Esophagus squamous epithelium (tissue), 4 donors: ENCODE measurements around the gene C22orf15.

Source experiments
- POLR2A ChIP-seq, 4 donors: fragments of 450-650 bp; IDR thresholded peaks; one replicate each; pipeline ENCODE4 v1.6.1; 2017; ENCODE audit warnings: antibody characterized with exemption in 4 of 4, mild to moderate bottlenecking in 4 of 4, moderate library complexity in 3 of 4
- TF ChIP-seq, protein P1 (sequence below), 6 experiments: fragments of 450-650 bp in 4 of 6; fragments of 200-600 bp in 2 of 6; sonication (generic) in 2 of 6; IDR thresholded peaks; one replicate each; pipeline ENCODE4 v1.5.1; 2016 to 2019; ENCODE audit warnings: antibody characterized with exemption in 6 of 6, mild to moderate bottlenecking in 4 of 6, moderate library complexity in 4 of 6

DNA sequence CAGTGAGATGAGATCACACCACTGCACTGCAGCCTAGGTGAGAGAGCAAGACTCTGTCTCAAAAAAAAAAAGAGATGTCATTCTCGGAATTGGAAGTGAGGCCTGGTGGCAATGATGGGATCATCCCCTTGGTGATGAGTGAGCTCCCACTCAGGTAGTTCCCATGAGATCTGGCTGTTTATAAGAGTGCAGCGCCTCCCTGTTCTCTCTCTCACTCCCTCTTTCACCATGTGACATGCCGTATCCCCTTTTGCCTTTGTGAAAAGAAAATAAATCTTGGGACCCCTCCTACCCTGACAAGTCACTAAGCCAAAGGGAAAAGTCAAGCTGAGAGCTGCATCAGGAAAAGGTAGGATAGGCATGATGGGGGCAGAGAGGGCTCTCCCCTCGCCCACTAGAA, 40.6 kb upstream of the C22orf15 start:
- TF ChIP-seq, protein P1, sequence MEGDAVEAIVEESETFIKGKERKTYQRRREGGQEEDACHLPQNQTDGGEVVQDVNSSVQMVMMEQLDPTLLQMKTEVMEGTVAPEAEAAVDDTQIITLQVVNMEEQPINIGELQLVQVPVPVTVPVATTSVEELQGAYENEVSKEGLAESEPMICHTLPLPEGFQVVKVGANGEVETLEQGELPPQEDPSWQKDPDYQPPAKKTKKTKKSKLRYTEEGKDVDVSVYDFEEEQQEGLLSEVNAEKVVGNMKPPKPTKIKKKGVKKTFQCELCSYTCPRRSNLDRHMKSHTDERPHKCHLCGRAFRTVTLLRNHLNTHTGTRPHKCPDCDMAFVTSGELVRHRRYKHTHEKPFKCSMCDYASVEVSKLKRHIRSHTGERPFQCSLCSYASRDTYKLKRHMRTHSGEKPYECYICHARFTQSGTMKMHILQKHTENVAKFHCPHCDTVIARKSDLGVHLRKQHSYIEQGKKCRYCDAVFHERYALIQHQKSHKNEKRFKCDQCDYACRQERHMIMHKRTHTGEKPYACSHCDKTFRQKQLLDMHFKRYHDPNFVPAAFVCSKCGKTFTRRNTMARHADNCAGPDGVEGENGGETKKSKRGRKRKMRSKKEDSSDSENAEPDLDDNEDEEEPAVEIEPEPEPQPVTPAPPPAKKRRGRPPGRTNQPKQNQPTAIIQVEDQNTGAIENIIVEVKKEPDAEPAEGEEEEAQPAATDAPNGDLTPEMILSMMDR (IDR thresholded peaks at IDR 0.05) = no peak
- no peak for TF ChIP-seq POLR2A (IDR thresholded peaks at IDR 0.05)
